Endothelial cell of umbilical vein (primary cell): ENCODE data around the gene COQ8B. TPM values are rescaled to one million over a fixed set of nuclear protein-coding genes. Genes with fewer than 3 reads are reported as not detected.

Source experiments
- BruUV-seq: library from RNA; stranded (reverse); fragments of 400-500 nt; replicated peaks from 2 replicates; lab custom pipeline; 2021; lab: Mats Ljungman, UMichigan
- CTCF ChIA-PET: fragments of 300-600, 350-600 bp; sonication (Branson Sonifier 250); formaldehyde crosslinking; loops from one replicate; lab custom pipeline; 2021; ENCODE audit warnings: antibody characterized with exemption, inconsistent platforms; lab: Charles Lee
- POLR2A ChIA-PET: fragments of 300-600, 350-600 bp; sonication (Branson Sonifier 250); formaldehyde crosslinking; loops from one replicate; lab custom pipeline; 2021; ENCODE audit warnings: antibody characterized with exemption, inconsistent platforms; lab: Charles Lee
- DNase-seq: peaks from one replicate; pipeline ENCODE4 v3.0.0-alpha.2; 2011; ENCODE audit warnings: low read depth, low spot score
- FAIRE-seq: peaks from 2 replicates; lab custom pipeline; 2011; peaks lifted over from hg19 to GRCh38; lab: Jason Lieb, UNC
- H2AFZ ChIP-seq: 2 replicates; pipeline ENCODE4 v1.6.0; 2012; ENCODE audit warnings: low read depth, low read length, control low read depth, inconsistent platforms
- H3K27ac ChIP-seq: 2 replicates; pipeline ENCODE4 v1.5.1; 2011; ENCODE audit warnings: low read depth, mild to moderate bottlenecking, control low read depth, low read length, moderate library complexity; ENCODE audit not compliant: insufficient read depth
- H3K27me3 ChIP-seq, 2 experiments: 2 replicates each; pipeline versions ENCODE4 v1.6.0 to v1.6.1; 2011; ENCODE audit warnings: low read length in 2 of 2, mixed read lengths in 1 of 2; ENCODE audit not compliant: control insufficient read depth in 2 of 2, insufficient read depth in 2 of 2
- H3K36me3 ChIP-seq, 2 experiments: 2 replicates in 1 of 2; 3 replicates in 1 of 2; pipeline ENCODE4 v1.5.1; 2011; ENCODE audit warnings: low read length in 2 of 2, mild to moderate bottlenecking in 1 of 2, moderate library complexity in 1 of 2; ENCODE audit not compliant: control insufficient read depth in 2 of 2, insufficient read depth in 2 of 2; ENCODE audit errors: extremely low read depth in 1 of 2
- H3K4me1 ChIP-seq: 3 replicates; pipeline ENCODE4 v1.5.1; 2011; ENCODE audit warnings: mild to moderate bottlenecking, low read length; ENCODE audit not compliant: control insufficient read depth, insufficient read depth; ENCODE audit errors: extremely low read depth
- H3K4me2 ChIP-seq: 2 replicates; pipeline ENCODE4 v1.6.1; 2011; ENCODE audit warnings: low read length, control low read depth, mixed read lengths; ENCODE audit not compliant: insufficient read depth
- H3K4me3 ChIP-seq, 3 experiments: fragments of 200-600 bp in 1 of 3; sonication (generic), shearing (Covaris generic) in 1 of 3; replicated peaks in 1 of 3; 2 replicates each; pipeline ENCODE4 v1.5.1; 2011 to 2016; ENCODE audit warnings: control low read depth in 3 of 3, low read length in 3 of 3, mild to moderate bottlenecking in 2 of 3, inconsistent platforms in 1 of 3, low read depth in 1 of 3, moderate library complexity in 1 of 3; ENCODE audit not compliant: insufficient read depth in 1 of 3
- H3K79me2 ChIP-seq: 2 replicates; pipeline ENCODE4 v1.6.0; 2012; ENCODE audit warnings: low read length, inconsistent platforms; ENCODE audit not compliant: control insufficient read depth, insufficient read depth
- H3K9ac ChIP-seq: replicated peaks from 2 replicates; pipeline ENCODE3; 2011; ENCODE audit warnings: low read length, control low read depth; ENCODE audit not compliant: insufficient read depth; ENCODE audit errors: extremely low read depth
- H3K9me1 ChIP-seq: replicated peaks from 3 replicates; pipeline ENCODE4 v1.6.0; 2011; ENCODE audit warnings: mild to moderate bottlenecking, low read length; ENCODE audit not compliant: control insufficient read depth, insufficient read depth; ENCODE audit errors: extremely low read depth
- H3K9me3 ChIP-seq: replicated peaks from 2 replicates; pipeline ENCODE4 v1.5.1; 2012; ENCODE audit warnings: low read length, inconsistent platforms; ENCODE audit not compliant: control insufficient read depth, insufficient read depth
- H4K20me1 ChIP-seq: replicated peaks from 2 replicates; pipeline ENCODE3; 2011; ENCODE audit warnings: mild to moderate bottlenecking, low read length; ENCODE audit not compliant: control insufficient read depth, insufficient read depth; ENCODE audit errors: extremely low read depth
- EZH2 ChIP-seq: IDR thresholded peaks from 2 replicates; pipeline ENCODE4 v1.6.1; 2012; ENCODE audit warnings: borderline replicate concordance, low read depth, mild to moderate bottlenecking, moderate library complexity, low read length, inconsistent platforms; ENCODE audit not compliant: severe bottlenecking
- FOS ChIP-seq: IDR thresholded peaks from 2 replicates; pipeline ENCODE4 v1.6.1; 2011; ENCODE audit warnings: mild to moderate bottlenecking, low read length, moderate library complexity, borderline replicate concordance; ENCODE audit not compliant: insufficient read depth
- GATA2 ChIP-seq: IDR thresholded peaks from 2 replicates; pipeline ENCODE4 v1.7.0; 2011; ENCODE audit warnings: low read depth, mild to moderate bottlenecking, moderate library complexity, mixed read lengths, low read length; ENCODE audit not compliant: insufficient read length, insufficient read depth
- JUN ChIP-seq: IDR thresholded peaks from 2 replicates; pipeline ENCODE4 v1.6.1; 2011; ENCODE audit warnings: borderline replicate concordance, low read depth; ENCODE audit not compliant: insufficient read length, insufficient read depth
- MYC ChIP-seq: IDR thresholded peaks from one replicate; pipeline ENCODE4 v1.6.1; 2011; ENCODE audit warnings: mild to moderate bottlenecking, low read depth, low read length
- POLR2A ChIP-seq: IDR thresholded peaks from 2 replicates; pipeline ENCODE4 v1.6.1; 2012; ENCODE audit warnings: low read depth, mild to moderate bottlenecking, control low read depth, low read length
- dilution Hi-C: fragments of 300-500 bp; cut with MboI; formaldehyde crosslinking; loops from one replicate; pipeline ENCODE4 v1.15.0; 2019; ENCODE audit warnings: low sequenced_read_pairs; ENCODE audit not compliant: extremely low pct_ligation_motif_present
- intact Hi-C: fragments of 100-400 bp; cut with micrococcal nuclease; formaldehyde crosslinking; loops from one replicate; pipeline ENCODE4 v1.10.0; 2022
- polyA plus RNA-seq, 4 experiments: library from polyadenylated mRNA; depleted of rRNA in 3 of 4; stranded (reverse) in 3 of 4; unstranded in 1 of 4; fragments of >200 nt; gene quantifications; 2 replicates each; pipeline versions ENCODE4 v1.2.1 to v1.2.3, GENCODE V29; 2011 to 2012; ENCODE audit warnings: missing spikeins in 1 of 4
- total RNA-seq: library from RNA; stranded (reverse); gene quantifications from 2 replicates; pipeline ENCODE4 v1.2.3, GENCODE V29; 2021
- TF ChIP-seq, protein P1 (sequence below), 2 donors: IDR thresholded peaks; 1 replicate in 1 of 2; 2 replicates in 1 of 2; pipeline ENCODE4 v1.5.1; 2011; ENCODE audit warnings: low read length in 2 of 2, mild to moderate bottlenecking in 2 of 2, moderate library complexity in 2 of 2, control low read depth in 1 of 2, inconsistent platforms in 1 of 2, low read depth in 1 of 2; ENCODE audit not compliant: insufficient read depth in 1 of 2; ENCODE audit errors: extremely low read depth in 1 of 2
- TF ChIP-seq, protein P2 (sequence below): IDR thresholded peaks from 2 replicates; pipeline ENCODE4 v1.6.1; 2011; ENCODE audit not compliant: insufficient read depth, insufficient read length

COQ8B gene
- total and polyA plus RNA-seq, 2 donors (not counting 3 experiments of a cell fraction or from before 2014, with no cell fraction given): 16.2 to 19.2 TPM

DNA sequence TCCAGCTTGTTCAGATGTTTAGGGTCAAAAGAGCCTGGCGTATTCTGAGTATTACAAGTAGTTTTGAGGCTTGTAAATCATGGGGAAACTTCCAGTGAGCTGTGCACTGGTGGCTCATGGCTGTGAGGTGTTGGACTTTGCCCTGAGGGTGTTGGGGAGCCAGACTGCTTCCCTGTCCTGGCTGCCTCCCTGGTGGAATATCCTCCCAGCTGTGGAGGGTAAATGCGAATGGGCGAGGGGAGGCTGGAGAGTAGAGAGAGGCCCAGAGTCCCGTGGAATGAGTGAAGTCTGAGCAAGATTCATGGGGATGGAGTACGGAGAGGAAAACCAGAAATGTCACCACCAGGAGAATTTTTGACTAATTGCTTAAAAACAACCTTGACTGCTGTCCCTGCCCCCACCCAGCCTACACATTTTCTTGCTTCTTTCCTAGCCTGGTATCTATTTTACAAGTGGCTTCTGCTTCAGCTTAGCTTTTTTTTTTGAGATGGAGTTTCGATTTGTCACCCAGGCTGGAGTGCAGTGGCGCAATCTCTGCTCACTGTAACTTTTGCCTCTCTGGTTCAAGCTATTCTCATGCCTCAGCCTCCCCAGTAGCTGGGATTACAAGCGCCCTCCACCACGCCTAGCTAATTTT lies 38.0 kb upstream of the COQ8B start:
- peaks cover 28% of the 10 kb centered on the region for H3K4me1 ChIP-seq
- H2AFZ ChIP-seq: no peak overlapping the region
- CTCF ChIA-PET: interaction anchor here (1.0 to 2.7 kb wide), 5 partner anchors 23 to 91 kb away, joined by 3 to 8 read pairs (median 4); partner anchors contain the start of genes EGLN2 and RAB4B
- no peaks in the 10 kb centered on the region for H3K9me3 ChIP-seq
- no TSS peak for BruUV-seq
- POLR2A ChIA-PET: interaction anchor here (0.5 kb wide), 1 partner anchor 353 kb away, joined by 7 read pairs; no protein-coding TSS in a partner anchor
- no peaks in the 10 kb centered on the region for H3K9me1 ChIP-seq
- no peaks in the 10 kb centered on the region for H4K20me1 ChIP-seq
- peaks cover 16 to 29% of the 10 kb centered on the region in 2 experiments for H3K36me3 ChIP-seq
- intact Hi-C loops: no loop called here
- peaks cover 73% of the 10 kb centered on the region for H3K79me2 ChIP-seq
- TF ChIP-seq GATA2 (no peak), POLR2A (no peak), FOS (no peak), EZH2 (no peak), MYC (no peak), JUN (no peak)
- TF ChIP-seq, protein P1, sequence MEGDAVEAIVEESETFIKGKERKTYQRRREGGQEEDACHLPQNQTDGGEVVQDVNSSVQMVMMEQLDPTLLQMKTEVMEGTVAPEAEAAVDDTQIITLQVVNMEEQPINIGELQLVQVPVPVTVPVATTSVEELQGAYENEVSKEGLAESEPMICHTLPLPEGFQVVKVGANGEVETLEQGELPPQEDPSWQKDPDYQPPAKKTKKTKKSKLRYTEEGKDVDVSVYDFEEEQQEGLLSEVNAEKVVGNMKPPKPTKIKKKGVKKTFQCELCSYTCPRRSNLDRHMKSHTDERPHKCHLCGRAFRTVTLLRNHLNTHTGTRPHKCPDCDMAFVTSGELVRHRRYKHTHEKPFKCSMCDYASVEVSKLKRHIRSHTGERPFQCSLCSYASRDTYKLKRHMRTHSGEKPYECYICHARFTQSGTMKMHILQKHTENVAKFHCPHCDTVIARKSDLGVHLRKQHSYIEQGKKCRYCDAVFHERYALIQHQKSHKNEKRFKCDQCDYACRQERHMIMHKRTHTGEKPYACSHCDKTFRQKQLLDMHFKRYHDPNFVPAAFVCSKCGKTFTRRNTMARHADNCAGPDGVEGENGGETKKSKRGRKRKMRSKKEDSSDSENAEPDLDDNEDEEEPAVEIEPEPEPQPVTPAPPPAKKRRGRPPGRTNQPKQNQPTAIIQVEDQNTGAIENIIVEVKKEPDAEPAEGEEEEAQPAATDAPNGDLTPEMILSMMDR (IDR thresholded peaks at IDR 0.05; ENCODE audit: extremely low read depth in 1 of 2, insufficient read depth in 1 of 2, low read depth in 1 of 2, low read length in 2 of 2): no peak
- TF ChIP-seq, protein P2, sequence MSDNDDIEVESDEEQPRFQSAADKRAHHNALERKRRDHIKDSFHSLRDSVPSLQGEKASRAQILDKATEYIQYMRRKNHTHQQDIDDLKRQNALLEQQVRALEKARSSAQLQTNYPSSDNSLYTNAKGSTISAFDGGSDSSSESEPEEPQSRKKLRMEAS: no peak
- DNase-seq (no peak), FAIRE-seq (no peak)
- no peak overlapping the region for H3K9ac ChIP-seq
- no peaks in the 10 kb centered on the region for H3K27me3 ChIP-seq
- peak overlapping the region; percentile 52 for H3K4me2 ChIP-seq
- no peak overlapping the region for H3K27ac ChIP-seq
- dilution Hi-C loops: no loop called here
- H3K4me3 ChIP-seq: no peak overlapping the region
